G401.6 (cell line): Measurements from ENCODE around the gene COL1A1.

Source experiments
- FAIRE-seq: peaks from 2 replicates; lab custom pipeline; 2012; peaks lifted over from hg19 to GRCh38; lab: Jason Lieb, UNC

COL1A1 gene

DNA sequence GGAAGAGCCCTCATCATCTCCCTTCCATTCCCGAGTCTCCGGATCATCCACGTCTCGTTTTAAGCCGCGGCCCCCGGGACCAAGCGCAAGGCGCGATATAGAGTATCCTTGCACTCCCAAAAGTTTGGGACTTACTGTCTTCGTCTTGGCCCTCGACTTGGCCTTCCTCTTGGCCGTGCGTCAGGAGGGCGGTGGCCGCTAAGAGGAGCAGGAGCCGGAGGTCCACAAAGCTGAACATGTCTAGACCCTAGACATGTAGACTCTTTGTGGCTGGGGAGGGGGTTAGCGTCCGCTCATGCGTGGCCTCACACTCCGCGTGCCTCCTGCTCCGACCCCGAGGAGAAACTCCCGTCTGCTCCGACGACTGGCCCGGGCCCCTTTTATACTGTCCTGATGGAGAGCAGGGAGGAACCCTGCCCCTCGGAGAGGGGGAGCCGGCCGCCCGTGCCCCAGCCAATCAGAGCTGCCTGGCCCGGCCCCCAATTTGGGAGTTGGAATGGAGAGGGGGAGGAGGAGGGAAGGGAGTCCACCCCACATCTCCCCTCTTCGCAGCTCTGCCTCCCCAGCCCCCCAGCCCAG is at the start of gene COL1A1:
COL1A1 (minus strand) TSS at position 356 of the 579 bp plus-strand sequence; CDS start at position 238, 118 bp downstream.
- peak; percentile 37 for FAIRE-seq

DNA sequence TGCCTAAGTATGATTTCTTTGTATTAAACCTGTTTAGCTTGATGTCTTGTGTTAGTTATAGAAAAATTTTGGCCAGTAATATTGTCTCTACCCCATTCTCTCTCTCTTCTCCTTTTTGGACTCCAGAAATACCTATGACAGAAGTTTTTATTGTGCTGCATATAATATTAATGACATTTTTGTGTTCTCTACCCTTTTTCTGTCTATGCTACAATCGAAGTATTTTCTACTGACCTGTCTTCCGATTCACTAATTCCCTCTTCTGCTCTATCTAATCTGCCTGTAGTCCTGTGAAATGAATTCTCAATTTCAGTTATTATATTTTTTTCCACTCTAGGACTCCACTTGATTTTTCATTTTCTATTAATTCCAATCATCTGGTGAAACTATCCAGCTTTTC is 46.8 kb upstream of the COL1A1 start:
- FAIRE-seq: no peak

DNA sequence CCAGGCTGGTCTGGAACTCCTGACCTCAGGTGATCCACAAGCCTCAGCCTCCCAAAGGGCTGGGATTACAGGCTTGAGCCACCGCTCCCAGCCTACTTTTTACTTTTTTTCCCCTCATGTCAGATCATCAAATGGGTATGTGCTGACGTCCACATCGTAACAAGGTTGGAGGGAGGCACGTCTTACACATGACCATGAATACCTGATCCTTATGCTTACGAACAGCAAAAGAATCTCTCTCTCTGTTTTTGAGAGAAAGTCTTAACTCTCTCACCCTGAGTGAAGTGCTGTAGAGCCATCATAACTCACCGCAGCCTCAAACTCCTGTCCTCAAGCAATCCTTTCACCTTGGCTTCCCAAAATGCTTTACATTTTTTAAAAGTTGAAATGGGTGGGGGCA is 43.3 kb upstream of the COL1A1 start:
- no peak for FAIRE-seq

DNA sequence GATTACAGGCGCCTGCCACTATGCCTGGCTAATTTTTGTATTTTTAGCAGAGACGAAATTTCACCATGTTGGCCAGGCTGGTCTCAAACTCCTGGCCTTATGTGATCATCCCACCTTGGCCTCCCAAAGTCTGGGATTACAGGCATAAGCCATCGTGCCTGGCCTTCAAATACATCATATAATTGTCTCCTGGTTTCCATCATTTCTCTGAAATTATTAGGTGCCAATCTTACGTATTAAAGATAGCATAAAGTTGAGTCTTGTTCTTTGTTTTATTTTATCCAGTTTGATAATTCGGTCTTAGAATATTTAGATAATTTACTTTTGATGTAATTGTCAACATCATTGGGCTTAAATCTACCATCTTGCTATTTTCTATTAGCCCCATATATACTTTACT is 40.0 kb upstream of the COL1A1 start:
- FAIRE-seq: no peak

DNA sequence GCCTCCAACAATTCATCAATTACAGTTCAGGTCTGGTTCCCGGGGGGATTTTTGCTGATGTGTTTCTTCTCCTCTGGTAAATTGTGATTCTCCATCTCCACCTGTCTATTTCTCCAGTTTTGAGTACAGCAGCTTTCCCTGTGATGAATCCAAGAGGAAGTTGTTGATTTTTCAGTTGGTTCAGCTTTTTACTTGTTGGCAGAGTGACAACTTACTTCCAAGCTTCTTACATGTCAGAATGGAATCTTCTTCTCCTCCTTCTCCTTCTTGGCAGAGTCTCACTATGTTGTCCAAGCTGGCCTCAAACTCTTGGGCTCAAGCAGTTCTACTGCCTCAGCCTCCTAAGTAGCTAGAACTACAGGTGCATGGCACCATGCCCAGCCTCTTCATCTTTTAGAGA is 39.4 kb upstream of the COL1A1 start:
- FAIRE-seq: no peak

DNA sequence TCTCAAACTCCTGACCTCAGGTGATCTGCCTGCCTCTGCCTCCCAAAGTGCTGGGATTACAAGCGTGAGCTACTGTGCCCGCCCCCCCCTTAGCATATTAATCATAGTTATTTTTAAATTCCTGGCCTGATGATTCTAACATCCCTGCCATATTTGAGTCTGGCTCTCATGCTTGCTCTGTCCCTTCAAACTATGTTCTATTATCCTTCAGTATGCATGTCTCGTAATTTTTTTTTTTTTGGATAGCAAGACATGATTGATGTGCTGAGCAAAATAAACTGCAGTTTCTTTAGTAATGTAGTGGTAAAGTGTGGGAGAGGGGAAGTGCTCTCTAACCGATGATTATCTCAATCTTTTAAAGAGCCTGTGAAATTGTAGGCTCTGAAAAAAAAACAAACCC is 38.5 kb upstream of the COL1A1 start:
- FAIRE-seq: no peak

DNA sequence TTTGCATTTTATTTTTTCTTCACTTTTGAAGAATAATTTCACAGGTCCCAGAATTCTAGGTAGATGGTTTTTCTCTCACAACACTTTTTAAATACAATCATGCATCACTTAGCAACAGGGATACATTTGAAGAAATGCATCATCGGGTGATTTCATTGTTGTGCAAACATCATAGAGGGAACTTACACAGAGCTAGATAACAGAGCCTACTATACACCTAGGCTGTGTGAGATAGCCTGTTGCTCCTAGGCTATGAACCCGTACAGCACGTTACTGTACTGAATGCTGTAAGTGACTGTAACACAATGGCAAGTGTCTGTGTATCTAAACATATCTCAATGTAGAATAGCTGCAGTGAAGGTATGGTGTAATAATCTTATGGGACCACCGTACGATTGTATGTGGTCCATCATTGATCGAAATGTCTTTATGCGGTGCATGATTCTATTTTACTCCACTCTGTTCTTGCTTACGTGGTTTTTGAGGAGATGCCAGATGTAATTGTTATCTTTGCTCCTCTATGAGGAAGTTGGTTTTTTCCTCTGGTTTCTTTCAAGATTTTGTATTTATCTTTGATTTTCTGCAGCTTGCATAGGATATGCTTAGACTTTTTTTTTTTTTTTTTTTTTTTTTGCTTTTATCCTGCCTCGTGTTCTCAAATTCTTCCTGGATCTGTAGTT is 37.3 kb upstream of the COL1A1 start:
- FAIRE-seq: no peak

DNA sequence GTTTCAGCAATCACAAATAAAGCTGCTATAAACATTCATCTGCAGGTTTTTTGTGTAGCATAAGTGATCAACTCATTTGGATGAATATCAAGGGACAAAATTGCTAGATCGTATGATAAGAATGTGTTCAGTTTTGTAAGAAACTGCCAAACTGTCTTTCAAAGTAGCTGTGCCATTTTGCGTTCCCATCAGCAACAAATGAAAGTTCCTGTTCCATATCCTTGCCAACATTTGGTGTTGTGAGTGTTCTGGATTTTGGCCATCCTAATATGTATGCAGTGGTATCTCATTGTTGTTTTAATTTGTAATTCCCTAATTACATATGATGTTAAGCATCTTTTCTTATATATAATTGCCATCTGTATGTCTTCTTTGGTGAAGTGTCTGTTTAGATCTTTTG is 36.5 kb upstream of the COL1A1 start:
- no peak for FAIRE-seq

DNA sequence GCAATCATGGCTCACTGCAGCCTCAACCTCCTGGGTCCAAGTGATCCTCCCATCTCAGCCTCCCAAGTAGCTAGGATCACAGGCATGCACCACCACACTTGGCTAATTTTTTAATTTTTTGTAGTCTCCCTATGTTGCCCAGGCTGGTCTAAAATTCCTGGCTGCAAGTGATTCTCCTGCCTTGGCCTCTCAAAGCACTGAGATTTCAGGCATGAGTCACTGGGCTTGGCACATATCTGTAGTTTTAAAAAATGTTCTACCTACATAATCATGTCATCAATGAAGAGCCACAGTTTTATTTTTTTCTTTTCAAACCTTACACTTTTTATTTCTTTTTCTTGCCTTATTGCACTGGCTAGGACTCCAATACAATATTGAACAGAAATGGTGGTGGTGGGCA is 33.1 kb upstream of the COL1A1 start:
- no peak for FAIRE-seq

DNA sequence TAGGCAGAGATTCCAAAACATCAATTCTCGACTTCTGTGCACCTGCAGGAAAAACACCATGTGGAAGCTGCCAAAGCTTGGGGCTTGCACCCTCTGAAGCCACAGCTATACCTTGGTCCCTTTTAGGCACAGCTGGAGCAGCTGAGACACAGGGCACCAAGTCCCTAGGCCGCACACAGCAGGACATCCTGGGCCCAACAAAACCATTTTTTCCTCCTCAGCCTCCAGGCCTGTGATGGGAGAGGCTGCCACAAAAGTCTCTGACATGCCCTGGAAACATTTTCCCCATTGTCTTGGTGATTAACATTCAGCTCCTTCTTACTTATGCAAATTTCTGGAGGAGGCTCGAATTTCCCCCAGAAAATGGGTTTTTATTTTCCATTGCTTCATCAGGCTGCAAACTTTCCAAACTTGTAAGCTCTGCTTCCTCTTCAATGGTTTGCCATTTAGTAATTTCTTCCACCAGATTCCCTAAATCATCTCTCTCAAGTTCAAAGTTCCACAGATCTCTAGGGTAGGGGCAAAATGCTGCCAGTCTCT is 24.3 kb upstream of the COL1A1 start:
- no peak for FAIRE-seq

DNA sequence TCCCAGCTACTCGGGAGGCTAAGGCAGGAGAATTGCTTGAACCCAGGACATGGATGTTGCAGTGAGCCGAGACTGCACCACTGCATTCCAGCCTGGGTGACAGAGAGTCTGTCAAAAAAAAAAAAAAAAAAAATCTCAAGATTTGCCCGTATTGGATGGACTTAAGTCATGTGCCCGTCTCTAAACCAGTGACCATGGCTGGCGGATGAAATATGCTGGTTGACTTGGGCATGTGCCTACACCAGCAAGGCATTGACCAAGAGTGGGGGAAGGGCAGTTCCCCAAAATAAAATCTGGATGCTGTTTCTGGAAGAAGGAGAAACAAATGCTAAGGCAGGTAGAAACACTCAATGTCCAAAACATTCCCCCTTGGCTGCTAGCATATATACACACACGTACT is 21.5 kb upstream of the COL1A1 start:
- no peak for FAIRE-seq

DNA sequence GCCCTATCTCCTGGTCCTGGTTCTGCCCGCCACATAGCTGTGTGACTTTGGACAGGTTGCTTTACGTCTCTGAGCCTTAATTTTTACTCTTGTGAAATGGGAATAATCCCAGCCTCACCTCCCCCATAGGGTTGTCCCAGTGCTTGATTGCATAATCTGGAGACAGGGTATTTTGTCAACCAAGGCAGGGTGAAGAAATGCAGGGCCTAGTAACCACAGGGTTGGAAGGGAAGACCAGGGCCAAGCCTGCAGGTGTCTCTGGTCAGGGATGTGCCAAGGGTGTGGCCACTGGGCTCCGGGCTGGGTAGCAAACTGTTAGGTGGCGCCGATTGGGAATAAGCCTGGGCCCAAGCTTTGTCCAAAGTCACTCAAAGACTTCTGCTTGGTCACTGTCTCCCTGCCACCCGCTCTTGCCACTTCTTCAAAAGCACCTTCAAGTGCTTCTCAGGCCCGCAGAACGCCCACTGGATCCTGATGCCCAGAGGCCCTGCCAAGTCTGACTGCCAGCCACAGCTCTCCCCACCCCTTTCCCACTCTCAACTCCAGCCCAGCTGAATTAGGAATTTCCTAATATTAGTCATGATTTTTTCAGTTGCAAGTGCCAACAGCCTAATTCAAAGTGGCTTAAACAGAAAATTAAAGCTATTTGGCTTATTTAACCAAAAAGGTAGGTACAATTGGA is 20.6 kb upstream of the COL1A1 start:
- no peak for FAIRE-seq

DNA sequence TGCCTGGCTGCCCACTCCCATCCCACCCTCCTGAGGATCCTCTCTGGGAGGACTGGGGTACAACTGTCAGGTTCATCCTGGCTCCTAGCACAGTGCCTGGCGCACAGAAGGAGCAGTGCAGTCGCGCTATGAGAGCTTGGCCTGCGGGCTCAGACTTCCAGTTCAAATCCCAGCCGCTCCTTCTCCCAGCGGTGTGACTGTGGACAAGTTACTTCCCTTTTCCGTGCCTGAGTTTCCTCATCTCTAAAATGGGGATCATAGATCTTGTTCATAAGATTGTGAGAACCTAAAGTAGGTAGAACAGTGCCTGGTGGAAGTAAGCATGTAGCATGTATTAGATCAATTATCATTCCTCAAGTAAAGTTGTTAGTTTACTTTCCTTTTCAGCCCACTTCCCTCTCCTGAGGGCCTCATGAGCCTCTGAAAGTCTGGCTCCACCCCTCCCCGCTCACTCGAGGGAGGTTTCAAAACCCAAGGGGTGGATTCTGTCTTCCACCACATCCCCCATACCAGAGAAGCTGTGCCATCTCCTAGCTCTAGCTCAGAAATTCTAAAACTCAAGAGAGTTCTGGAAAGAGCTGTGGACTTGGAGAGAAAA is 19.9 kb upstream of the COL1A1 start:
- no peak for FAIRE-seq

DNA sequence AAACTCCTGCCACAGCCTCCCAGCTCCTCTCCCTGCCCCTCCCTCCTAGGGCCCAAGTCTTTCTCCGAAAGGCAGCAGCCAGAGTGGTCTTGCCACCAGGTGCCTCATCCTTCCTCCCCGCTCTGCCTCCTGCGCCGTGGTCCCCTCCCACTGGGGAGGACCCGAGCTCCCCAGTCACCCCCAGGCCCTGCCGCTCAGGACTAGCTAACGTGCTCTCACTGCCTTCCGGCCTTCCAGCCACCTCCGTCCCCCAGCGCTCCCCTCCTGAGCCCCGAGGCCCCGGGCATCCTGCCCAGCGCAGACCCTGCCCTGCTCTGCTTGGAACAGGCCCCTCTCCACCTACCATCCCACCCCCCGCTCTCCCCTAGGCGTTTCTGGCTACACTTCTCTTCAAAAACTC is 19.4 kb upstream of the COL1A1 start:
- no peak for FAIRE-seq

DNA sequence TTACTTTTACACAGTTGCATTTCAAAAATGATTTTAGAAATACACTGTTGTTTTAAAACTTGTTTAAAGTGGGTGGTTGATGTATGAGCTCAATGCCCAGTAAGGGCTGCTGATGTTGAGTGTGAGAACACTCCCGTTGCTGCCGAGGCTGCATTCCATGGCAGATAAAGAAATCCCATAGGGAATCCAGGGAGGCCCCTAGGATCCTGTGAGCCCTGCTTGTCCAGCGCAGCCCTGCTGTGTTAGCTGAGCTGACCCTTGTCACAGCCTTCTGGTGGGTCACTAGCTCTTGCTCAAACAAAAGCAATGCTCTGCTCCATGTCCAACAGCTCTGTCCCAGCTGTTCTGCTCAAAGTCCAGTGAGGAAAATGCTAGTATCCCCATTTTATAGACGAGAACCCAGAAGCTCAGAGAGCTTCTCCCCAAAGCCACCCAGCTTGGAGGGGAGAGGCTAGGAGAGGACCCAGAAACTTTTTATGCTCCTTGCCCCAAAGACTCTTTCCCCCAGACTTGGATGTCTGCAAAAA is 18.6 kb upstream of the COL1A1 start:
- no peak for FAIRE-seq

DNA sequence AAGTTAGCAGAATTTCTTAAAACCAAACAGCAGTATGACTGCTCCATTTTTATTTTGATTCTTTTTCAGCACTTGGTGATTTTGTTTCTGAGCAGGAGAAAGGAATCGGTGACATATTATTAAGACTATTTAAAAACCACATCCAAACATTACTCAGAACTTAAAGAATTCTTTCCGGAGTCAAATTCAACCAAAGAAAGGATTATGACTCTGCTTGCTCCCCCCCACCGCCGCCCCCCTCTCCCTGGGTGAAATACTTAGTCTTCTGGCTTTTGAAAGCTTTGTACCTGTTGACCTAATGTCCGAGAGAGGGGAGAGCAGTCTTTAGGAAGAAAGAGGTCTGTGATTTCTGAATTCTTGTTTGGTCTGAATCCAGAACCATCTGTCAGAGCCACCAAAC is 17.9 kb upstream of the COL1A1 start:
- no peak for FAIRE-seq

DNA sequence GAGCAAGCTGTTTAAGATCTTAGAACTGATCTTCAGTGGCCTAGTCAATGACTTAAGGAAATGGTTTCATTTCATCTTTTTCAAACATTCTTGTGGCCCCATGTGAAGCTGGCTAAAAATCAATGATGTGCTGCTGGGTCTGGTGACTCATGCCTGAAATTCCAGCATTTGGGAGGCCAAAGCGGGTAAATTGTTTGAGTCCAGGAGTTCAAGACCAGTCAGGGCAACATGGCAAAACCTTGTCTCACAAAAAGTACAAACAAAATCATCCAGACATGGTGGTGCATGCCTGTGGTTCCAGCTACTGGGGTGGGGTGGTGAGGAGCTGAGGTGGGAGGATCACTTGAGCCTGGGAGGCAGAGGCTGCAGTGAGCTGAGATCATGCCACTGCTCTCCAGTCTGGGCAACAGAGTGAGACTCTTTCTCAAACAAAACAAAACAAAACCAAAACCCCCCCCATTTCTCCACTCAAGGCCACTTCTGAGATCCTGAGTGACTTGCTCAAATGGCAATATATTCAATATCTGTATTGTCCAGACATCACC is 17.4 kb upstream of the COL1A1 start:
- no peak for FAIRE-seq

DNA sequence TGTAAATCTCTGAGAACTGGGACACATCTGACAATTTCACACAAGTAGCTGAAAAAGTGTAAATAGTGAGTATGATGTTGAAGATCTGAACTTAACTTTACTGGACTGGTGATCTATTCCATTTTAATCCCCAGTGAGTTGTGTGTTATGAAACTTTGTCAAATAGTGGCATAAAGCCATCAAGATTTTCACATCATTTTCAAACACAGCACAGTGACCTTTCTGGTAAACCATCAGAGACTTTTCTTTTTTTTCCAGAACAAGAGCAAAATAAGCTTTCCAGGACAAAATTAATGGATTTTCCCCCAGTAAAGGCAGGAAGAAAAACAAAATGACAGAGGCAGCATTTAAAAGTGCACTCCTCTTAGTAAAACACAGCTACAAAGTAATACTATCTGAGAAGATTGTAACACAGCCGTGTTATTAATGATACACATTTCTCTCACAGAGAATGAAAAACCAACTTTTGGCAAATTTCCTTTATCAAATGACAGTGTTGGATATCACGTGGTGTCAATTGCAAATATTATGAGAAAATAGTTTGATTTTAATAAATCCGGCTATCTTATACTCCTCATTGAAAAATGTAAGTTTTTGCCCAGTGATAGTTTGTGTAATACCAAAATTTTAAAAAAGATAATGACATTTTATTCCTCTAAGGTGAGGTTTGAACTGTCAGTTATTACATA is 16.8 kb upstream of the COL1A1 start:
- FAIRE-seq: peak; percentile 54

DNA sequence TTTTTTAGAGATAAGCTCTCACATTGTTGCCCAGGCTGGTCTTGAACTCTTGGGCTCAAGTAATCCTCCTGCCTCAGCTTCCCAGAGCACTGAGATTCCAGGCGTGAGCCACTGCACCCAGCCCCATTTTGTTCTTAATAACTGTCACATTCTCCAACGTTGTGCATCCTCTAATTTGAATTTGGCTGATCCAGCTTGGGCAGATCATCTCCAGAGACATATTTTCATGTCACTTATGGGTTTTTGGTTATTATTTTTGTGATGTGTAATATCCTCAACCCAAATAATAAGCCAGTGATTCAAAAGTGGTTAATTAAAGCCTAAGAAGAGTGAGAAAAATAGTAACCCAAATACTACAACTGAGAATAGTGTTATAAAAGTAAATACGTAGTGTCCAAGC is 16.2 kb upstream of the COL1A1 start:
- FAIRE-seq: peak; percentile 17

DNA sequence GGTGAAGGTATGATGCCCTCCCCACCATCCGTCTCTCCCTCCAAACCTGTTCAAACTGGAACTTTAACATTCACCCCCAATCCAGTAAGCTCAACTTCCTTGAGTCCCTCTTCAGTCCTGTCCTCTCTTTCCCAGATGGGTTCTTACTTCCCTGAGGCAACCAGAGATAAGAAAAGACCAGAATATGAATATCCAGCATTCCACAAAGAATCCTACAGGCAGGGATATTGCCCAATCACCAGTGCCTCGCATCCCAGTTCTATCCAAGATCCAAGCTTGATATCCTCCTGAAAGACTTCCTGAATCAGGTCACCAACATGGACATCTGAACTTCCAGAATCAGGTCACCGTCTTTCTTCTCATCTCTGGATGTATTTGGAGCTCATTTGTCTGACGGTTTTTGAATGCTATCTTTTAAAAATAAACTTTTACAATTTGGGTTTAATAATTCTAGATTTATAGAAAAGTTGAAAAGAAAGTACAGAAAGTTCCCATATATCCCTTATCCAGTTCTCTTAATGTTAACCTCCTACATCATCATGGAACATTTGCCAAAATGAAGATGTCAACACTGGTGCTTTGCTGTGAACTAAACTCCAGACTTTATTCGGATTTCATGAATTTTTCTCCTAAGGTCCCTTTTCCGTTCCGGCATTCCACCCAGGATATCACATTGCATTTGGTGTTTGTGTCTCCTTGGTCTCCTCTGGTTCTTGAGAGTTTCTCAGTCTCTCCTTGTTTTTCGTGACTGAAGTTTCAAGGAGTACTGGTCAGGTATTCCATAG is 13.7 kb upstream of the COL1A1 start:
- no peak for FAIRE-seq
